Lung (tissue), 12 donors: ENCODE results near the gene PTPRE. TPM values are rescaled to one million over a fixed set of nuclear protein-coding genes. Genes with fewer than 3 reads are reported as not detected.

Experiments used
- ATAC-seq: fragments of 200-7000 bp; cut with Tn5 transposase; one replicate; pipeline ENCODE4 v1.9.1; 2020; ENCODE audit warnings: moderate number of reproducible peaks; ENCODE audit not compliant: insufficient read depth, low FRiP score
- DNase-seq, 3 donors: peaks; one replicate each; pipeline ENCODE4 v3.0.0-alpha.2; 2013 to 2017
- H3K27ac ChIP-seq, 2 donors: one replicate each; pipeline ENCODE4 v1.5.1; 2013; ENCODE audit warnings: mild to moderate bottlenecking in 2 of 2, moderate library complexity in 2 of 2, control low read depth in 1 of 2, inconsistent platforms in 1 of 2, low read depth in 1 of 2, low read length in 1 of 2
- H3K27me3 ChIP-seq, 3 donors: one replicate each; pipeline ENCODE4 v1.5.1; 2013; ENCODE audit warnings: low read length in 2 of 3; ENCODE audit not compliant: control insufficient read depth in 3 of 3, insufficient read depth in 3 of 3
- H3K36me3 ChIP-seq, 4 donors: one replicate each; pipeline ENCODE4 v1.5.1; 2013; ENCODE audit warnings: low read length in 4 of 4, mild to moderate bottlenecking in 1 of 4, moderate library complexity in 1 of 4; ENCODE audit not compliant: control insufficient read depth in 4 of 4, insufficient read depth in 4 of 4
- H3K4me1 ChIP-seq, 5 donors: one replicate each; pipeline ENCODE4 v1.5.1; 2013; ENCODE audit warnings: low read length in 5 of 5, mild to moderate bottlenecking in 2 of 5, moderate library complexity in 1 of 5; ENCODE audit not compliant: control insufficient read depth in 5 of 5, insufficient read depth in 5 of 5
- H3K4me3 ChIP-seq: one replicate; pipeline ENCODE4 v1.5.1; 2013; ENCODE audit warnings: mild to moderate bottlenecking, control low read depth, moderate library complexity
- H3K9ac ChIP-seq, 2 donors: one replicate each; pipeline ENCODE4 v1.5.1; 2013; ENCODE audit warnings: low read length in 2 of 2, control low read depth in 1 of 2; ENCODE audit not compliant: insufficient read depth in 1 of 2
- H3K9me3 ChIP-seq, 4 donors: one replicate each; pipeline ENCODE4 v1.5.1; 2013; ENCODE audit warnings: low read length in 3 of 4, mild to moderate bottlenecking in 1 of 4, moderate library complexity in 1 of 4; ENCODE audit not compliant: control insufficient read depth in 4 of 4, insufficient read depth in 3 of 4
- WGBS, 2 donors: extraction: QIAGEN DNeasy Blood & Tissue Kit; methylation state at CpG; one replicate each; pipeline ENCODE4 v1.1.7; 2013; 5-methylcytosine and 5-hydroxymethylcytosine counted together
- polyA plus RNA-seq, 2 donors: library from polyadenylated mRNA; stranded (reverse); fragments of 200-250 nt; gene quantifications; one replicate each; pipeline ENCODE4 v1.2.1, GENCODE V29; 2013
- total RNA-seq, 2 donors: library from RNA; depleted of rRNA in 1 of 2; stranded (reverse); fragments of >200 nt in 1 of 2; gene quantifications; one replicate each; pipeline ENCODE4 v1.2.1, GENCODE V29; 2014 to 2021
- TF ChIP-seq, protein P1 (sequence below): IDR thresholded peaks from 2 replicates; pipeline ENCODE4 v1.5.1; 2012; ENCODE audit warnings: mild to moderate bottlenecking; ENCODE audit errors: control extremely low read depth, extremely low read depth
- donor health status: control.
- donor health status: control.
- donor health status: Bipolar disorder and iron deficiency.
- donor health status: healthy.
- donor health status: DM: yes; HTN: yes; CAD: no.

Gene PTPRE
- total and polyA plus RNA-seq, 4 donors, result 15.5 to 68.7 (median 36.5) TPM

DNA sequence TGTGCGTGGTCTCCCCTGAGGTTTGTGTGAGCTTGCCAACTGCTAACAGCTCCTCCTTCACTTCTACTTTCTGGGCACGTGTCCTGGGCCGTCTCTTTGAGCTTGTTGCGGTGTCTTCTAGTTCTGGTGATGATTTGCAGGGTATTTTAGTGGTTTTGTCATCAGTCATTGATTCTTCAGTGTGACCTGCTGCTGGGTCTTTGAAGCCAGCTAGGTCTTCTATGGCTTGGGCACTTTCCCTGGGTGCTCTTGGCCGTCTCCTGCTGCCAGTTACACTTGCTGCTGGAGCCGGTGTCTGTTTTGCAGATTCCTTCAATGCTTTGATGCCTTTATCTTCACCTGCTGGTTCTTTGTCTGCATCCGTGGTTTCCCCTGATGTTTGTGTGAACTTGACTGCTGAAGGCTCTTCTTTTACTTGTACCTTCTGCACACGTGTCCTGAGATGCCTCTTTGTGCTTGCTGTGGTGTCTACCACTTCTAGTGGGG is 196.4 kb downstream of the PTPRE start:
- TF ChIP-seq, protein P1, sequence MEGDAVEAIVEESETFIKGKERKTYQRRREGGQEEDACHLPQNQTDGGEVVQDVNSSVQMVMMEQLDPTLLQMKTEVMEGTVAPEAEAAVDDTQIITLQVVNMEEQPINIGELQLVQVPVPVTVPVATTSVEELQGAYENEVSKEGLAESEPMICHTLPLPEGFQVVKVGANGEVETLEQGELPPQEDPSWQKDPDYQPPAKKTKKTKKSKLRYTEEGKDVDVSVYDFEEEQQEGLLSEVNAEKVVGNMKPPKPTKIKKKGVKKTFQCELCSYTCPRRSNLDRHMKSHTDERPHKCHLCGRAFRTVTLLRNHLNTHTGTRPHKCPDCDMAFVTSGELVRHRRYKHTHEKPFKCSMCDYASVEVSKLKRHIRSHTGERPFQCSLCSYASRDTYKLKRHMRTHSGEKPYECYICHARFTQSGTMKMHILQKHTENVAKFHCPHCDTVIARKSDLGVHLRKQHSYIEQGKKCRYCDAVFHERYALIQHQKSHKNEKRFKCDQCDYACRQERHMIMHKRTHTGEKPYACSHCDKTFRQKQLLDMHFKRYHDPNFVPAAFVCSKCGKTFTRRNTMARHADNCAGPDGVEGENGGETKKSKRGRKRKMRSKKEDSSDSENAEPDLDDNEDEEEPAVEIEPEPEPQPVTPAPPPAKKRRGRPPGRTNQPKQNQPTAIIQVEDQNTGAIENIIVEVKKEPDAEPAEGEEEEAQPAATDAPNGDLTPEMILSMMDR, result no peak
- Histone ChIP-seq H3K36me3 (peaks cover 0 to 51% (median 15%) of the 10 kb centered on the region in 4 donors), H3K9ac (no peak overlapping the region), H3K4me3 (no peak overlapping the region), H3K27me3 (no peaks in the 10 kb centered on the region), H3K9me3 (peaks cover 0 to 2% (median 0%) of the 10 kb centered on the region in 4 donors), H3K27ac (no peak overlapping the region), H3K4me1 (no peaks in the 10 kb centered on the region)
- no peak for DNase-seq
- ATAC-seq, result no peak
- WGBS, 2 donors, result 74 to 89% methylated on average over 8 of the region's 8 CpGs

DNA sequence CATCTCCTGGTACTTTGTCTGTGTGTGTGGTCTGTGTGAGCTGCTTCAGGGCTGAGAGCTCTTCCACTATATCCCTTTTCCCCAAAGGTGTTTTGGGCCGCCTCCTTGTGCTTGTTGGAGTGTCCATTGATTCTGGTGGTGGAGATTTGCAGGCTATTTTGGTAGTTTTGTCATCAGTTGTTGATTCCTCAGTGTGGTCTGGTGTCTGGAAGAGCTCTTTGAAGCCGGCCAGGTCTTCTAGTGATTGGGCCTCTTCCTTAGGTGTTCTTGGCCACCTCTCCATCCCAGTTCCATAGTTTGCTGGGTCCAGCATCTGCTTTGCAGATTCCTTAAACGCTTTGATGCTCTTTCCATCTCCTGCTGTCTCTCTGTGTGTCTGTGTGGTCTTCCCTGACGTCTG is 198.5 kb downstream of the PTPRE start:
- TF ChIP-seq, protein P1, result no peak
- ATAC-seq (no peak), DNase-seq (no peak)
- no peak overlapping the region for H3K4me3 ChIP-seq
- H3K9me3 ChIP-seq, result no peaks in the 10 kb centered on the region
- H3K36me3 ChIP-seq, result peaks cover 0 to 62% (median 23%) of the 10 kb centered on the region in 4 donors
- WGBS, 2 donors, result 98 to 99% methylated on average over 4 of the region's 4 CpGs
- H3K27ac ChIP-seq, result no peak overlapping the region
- H3K4me1 ChIP-seq, result no peaks in the 10 kb centered on the region
- H3K9ac ChIP-seq, result no peak overlapping the region
- no peaks in the 10 kb centered on the region for H3K27me3 ChIP-seq

GRCh38 chr10:128109707-128110106 is 202.8 kb downstream of the PTPRE start:
- no peak overlapping the region for H3K4me3 ChIP-seq
- WGBS, 2 donors, result 96 to 97% methylated on average over 4 of the region's 4 CpGs
- no peaks in the 10 kb centered on the region for H3K27me3 ChIP-seq
- H3K27ac ChIP-seq, result no peak overlapping the region
- H3K9me3 ChIP-seq, result no peaks in the 10 kb centered on the region
- TF ChIP-seq, protein P1, result no peak
- no peaks in the 10 kb centered on the region for H3K4me1 ChIP-seq
- no peak for DNase-seq
- no peak for ATAC-seq
- H3K9ac ChIP-seq, result no peak overlapping the region
- peaks cover 0 to 74% (median 20%) of the 10 kb centered on the region in 4 donors for H3K36me3 ChIP-seq

- TF ChIP-seq, protein P1, result no peak
- ATAC-seq, result no peak
Measured at GRCh38 chr10:128110339-128110738, 203.4 kb downstream of the PTPRE start.

More at GRCh38 chr10:128110339-128110738, 203.4 kb downstream of the PTPRE start:
- Histone ChIP-seq H3K9ac (no peak overlapping the region), H3K9me3 (no peaks in the 10 kb centered on the region), H3K27ac (no peak overlapping the region), H3K36me3 (peaks cover 0 to 71% (median 18%) of the 10 kb centered on the region in 4 donors), H3K4me1 (no peaks in the 10 kb centered on the region), H3K27me3 (no peaks in the 10 kb centered on the region), H3K4me3 (no peak overlapping the region)
- DNase-seq, result no peak
- 98 to 99% methylated on average over 3 of the region's 3 CpGs for WGBS, 2 donors
